HG02759 (cell line): ENCODE measurements around the gene BRD1.

Experiments used
- ATAC-seq: cut with Tn5 transposase; IDR thresholded peaks from one replicate; pipeline ENCODE4 v1.9.1; 2021; ENCODE audit warnings: mild to moderate bottlenecking, moderate library complexity; ENCODE audit not compliant: unreplicated experiment

The BRD1 gene

GRCh38 chr22:49803737-49804375 lies 23.8 kb downstream of the BRD1 start:
- no peak for ATAC-seq

GRCh38 chr22:49803134-49803533 lies 24.5 kb downstream of the BRD1 start:
- no peak for ATAC-seq

- no peak for ATAC-seq
Measured at GRCh38 chr22:49801391-49802060, 26.1 kb downstream of the BRD1 start.

- ATAC-seq = no peak
Measured at GRCh38 chr22:49800408-49801238, 27.1 kb downstream of the BRD1 start.

DNA sequence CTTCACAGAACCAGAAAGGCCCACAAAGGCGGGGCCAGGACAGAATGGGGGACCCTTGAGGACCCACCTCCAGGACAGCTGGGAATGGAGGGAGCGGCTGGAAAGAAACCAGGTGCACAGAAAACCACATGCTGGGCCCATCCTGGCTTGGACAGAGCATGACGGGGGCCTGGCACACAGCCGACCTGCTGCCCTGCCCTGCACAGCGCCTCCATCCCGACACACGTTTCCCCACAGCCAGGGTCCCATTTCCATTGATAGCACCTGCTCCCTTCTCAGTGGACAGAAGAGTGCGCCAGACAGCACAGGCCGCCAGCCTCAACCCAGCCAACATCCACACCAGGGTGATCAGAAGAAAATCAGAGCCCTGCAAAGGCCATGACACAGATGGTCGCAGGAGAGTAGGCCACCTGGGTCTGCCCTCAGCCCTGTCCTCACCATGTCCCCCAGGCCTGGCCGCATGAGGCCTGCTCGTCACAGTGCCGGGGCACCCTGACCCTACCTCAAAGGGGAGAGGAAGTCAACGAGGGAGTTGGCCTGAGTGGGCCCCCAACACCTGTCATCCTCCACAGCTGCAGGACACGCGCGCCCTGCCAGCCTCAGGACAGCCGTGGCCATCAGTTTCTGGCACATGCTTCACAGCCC lies 28.1 kb downstream of the BRD1 start:
- ATAC-seq = no peak

DNA sequence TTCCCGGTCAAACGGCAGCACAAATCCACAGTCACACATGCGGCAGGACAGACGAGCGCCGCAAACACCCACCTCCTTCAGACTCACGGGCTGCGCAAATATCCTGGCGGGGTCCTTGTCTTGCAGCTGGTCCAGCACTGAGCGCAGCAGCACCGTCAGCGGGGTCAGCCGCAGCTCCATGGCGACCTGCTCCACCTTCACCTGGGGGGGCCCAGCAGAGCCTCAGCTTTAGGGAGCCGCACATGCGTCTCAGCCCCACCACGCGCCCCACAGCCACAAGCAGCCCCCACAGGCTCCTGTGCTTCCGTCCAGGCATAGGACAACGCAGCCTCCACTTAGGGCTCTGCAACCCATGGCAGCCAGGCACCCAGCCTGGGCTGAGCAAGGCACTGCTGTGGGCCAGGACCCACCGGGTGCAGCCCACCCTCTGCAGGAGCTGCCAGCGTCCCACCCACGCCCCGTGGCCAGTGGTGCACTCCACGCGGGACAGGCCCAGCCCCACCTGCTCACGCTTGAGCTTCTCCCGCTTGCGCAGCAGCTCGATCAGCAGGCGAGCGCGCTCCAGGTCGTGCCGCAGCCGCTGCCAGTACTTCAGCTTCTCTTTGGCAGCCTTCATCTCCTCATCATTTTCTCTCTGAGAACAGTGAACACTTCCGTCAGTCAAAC lies 29.1 kb downstream of the BRD1 start:
- ATAC-seq = no peak

- ATAC-seq = no peak
Measured at GRCh38 chr22:49797706-49798105, 30.0 kb downstream of the BRD1 start.

- ATAC-seq = no peak
Measured at GRCh38 chr22:49796596-49797270, 30.9 kb downstream of the BRD1 start.

DNA sequence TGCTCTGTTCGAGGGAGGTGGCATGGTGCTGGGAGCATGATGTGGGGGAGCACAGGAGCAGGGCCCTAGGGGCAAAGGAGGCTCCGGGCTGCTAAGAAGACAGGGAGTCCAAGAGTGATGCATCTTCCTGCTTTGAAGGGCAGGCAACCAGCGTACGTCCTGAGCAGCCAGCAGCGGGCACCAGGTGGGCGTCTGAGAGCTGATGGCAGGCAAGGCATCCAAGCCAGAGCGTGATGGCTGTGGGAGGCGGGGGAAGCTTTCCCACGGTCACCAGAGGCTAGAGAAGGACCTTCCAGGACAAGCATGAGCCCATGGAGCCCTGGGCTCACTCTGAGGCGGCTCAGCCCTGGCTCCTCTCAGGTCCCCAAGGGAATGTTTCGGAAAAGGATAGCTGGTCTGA lies 32.2 kb downstream of the BRD1 start:
- ATAC-seq = no peak

GRCh38 chr22:49793871-49794270 lies 33.8 kb downstream of the BRD1 start:
- no peak for ATAC-seq

GRCh38 chr22:49793296-49793695 lies 34.4 kb downstream of the BRD1 start:
- ATAC-seq = no peak

DNA sequence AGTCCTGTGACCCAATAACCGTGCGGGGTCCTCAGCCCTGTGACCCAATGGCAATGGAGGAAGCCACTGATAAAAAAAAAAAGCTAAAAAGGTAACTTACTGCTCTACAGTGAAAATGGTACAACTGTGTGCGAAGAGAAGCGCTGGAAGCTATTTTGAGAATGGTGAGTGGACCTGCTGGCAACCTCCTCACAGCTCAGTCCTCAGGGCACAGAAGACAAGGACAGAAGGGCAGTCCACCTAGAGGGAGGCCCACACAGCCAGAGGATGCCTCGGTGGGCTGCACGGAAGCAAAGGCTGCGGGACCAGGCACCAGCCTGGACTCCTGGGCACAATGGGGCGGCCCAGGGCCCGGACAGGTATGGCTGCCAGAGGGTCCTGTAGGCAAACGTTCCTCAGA lies 35.6 kb downstream of the BRD1 start:
- ATAC-seq = no peak

DNA sequence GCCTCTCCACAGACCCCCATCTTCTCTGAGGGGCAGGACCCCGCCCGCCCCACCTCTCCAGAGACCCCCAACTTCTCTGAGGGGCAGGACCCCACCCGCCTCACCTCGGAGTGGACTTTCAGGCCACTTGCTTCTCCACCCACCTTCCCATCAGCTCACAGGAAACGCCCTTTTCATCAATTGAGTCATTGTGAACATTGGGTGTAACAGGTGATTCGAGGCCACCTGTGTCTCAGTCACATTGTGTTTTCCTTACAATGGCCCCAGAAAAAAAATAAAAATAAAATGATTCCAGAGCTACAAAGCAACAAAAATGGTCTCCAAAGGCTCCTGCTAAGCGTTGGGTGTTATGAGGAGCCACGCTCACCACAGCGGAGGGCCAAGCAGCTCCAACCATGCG lies 36.0 kb downstream of the BRD1 start:
- no peak for ATAC-seq

DNA sequence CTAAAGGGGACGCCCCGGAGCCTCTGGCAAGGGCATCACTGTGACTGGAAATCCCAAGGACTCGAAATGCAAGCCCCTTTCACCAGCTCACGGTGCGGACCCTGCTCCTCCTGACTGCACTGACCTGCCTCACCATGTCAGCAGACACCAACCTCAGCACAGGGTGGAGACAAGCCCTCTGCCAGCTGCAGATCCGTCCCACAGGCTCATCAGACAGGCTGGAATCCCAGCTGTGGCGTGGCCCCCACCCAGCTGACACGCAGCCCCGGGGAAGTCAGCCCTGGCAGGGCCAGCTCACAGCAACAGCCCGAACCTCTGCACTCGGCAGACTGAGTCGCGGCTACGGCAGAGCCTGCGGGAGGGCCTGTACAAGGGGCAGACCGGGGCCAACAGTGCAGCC lies 36.8 kb downstream of the BRD1 start:
- ATAC-seq = no peak

DNA sequence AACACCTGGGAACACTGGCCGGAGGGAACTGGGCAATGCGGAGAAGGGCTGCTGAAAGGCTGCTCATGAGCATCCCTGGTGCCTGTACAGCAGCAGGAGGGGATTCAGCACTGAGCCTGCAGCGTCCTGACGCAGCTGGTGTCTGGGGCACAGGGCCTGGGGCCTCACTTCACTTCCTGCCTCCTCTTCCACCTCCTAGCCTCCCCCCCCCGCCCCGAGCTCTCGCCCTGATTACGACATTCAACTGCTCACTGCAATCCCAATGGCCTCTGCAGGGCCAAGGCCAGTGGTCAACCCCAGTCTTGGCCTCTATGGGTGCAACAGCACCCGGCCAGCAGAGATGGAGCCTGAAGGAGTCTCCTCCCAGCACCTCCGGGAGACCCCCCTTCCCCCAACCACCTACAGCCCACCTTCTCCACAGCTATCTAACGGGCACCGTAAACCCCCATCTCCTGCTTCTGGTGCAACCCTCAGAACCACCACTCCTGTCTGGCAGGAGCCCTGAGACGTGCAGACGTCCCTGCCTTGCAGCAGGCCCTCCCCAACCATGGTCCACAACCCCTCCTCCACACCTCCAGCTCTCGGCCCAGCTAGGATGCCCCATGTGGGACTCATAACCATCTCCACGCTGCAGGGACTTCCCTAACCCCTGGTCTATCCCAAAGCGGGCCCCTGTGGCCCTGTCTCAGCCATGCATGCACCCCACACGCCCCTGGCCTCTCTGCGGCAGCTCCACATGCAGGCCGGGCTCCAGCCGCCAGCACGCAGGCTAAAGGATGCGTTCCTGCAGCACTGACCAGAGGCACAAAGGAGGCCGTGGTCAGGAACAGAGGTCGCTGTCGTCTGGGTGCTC lies 38.2 kb downstream of the BRD1 start:
- ATAC-seq = no peak

DNA sequence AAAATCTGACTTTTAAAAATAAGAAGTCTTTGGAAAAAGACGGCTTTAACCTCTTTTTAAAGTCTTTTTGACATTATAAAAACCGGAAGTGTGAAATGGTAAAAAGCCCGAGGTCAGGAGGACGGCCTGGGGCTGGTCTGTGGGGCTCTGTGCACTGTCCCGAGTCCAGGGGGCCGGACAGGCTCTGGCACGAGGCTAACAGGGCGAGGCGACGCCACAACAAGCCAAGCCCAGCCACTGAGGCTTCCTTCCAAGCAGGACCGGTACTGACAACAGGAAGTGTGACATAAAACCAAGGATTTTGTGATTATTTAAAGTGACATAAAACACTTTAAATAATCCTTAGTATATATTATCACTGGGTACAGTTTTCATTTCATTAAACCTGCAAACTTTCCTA lies 39.2 kb downstream of the BRD1 start:
- ATAC-seq = no peak

DNA sequence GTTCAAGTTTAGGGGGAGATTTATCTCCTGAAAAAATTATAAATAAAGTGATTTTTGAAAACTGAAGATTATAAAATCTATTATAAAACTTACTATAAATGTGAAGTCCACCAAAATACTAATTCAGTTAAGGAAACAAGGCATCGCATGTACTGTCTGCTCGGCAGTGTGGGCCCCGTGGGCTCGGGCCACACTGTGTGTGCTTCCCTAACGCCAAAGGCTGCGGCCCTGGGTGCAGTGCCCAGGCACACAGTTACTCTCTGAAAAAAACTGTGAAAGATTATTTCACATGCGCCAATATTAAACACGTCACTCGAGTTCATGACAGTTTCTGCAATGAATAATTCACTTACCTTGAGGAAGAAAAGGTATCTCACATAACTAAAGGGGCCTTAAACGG lies 39.8 kb downstream of the BRD1 start:
- no peak for ATAC-seq

GRCh38 chr22:49786976-49787706 lies 40.5 kb downstream of the BRD1 start:
- no peak for ATAC-seq
